ENCODE results near the gene MARCHF2.

DNA sequence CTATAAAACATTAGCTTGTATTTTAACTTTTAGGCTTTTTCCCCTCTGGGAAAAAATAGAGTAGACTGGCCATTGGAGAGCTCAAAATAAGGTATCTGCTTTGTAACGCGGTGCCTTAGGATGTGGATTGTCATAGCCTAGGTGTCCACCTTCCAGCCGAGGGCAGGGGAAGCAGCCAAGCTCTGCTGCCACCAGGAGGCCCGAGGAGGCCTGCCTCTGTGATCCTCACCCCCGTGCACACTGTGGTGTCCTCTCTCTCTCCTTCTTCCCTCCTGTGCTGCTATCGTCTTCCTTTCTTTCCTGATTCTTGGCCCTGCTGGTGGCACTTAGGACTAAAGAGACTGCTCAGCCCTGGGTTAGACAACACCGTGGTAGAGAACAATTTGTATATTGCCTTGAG lies 43.0 kb downstream of the MARCHF2 start:
- TF ChIP-seq, protein P1, sequence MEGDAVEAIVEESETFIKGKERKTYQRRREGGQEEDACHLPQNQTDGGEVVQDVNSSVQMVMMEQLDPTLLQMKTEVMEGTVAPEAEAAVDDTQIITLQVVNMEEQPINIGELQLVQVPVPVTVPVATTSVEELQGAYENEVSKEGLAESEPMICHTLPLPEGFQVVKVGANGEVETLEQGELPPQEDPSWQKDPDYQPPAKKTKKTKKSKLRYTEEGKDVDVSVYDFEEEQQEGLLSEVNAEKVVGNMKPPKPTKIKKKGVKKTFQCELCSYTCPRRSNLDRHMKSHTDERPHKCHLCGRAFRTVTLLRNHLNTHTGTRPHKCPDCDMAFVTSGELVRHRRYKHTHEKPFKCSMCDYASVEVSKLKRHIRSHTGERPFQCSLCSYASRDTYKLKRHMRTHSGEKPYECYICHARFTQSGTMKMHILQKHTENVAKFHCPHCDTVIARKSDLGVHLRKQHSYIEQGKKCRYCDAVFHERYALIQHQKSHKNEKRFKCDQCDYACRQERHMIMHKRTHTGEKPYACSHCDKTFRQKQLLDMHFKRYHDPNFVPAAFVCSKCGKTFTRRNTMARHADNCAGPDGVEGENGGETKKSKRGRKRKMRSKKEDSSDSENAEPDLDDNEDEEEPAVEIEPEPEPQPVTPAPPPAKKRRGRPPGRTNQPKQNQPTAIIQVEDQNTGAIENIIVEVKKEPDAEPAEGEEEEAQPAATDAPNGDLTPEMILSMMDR (IDR thresholded peaks at IDR 0.05; ENCODE audit: insufficient read depth, low read length, poor library complexity, severe bottlenecking), result no peak
- no peak for TF ChIP-seq EZH2phosphoT487 (conservative IDR thresholded peaks at IDR 0.05; ENCODE audit: low read length)
